Measurements from ENCODE around the gene KSR1.
"Not testable (repeated sequence)": the region's sequence is repeated elsewhere in the genome, so short reads cannot be mapped to it uniquely, and the experiment has no call there.

The KSR1 gene

DNA sequence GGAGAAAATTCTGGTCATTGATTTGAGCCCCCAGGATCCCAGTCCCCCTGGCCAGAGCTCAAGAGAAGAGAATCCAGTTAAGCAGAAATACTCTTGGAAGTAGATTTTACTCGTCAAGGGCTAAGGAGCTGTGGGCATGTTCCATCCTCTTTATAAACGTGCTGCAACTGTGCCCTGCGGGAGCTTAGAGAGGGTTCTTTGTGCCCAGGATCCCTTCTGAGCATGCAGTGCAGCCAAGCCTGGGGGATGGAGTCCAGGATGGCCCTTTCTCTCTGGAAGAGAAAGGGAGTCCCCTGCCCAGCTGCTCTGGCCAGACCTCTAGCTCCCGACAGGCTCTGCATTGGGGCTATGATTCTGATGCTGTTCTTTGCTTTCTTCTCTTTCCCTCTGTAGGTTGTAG is 165.3 kb downstream of the KSR1 start:
- DNase-seq: no peak

DNA sequence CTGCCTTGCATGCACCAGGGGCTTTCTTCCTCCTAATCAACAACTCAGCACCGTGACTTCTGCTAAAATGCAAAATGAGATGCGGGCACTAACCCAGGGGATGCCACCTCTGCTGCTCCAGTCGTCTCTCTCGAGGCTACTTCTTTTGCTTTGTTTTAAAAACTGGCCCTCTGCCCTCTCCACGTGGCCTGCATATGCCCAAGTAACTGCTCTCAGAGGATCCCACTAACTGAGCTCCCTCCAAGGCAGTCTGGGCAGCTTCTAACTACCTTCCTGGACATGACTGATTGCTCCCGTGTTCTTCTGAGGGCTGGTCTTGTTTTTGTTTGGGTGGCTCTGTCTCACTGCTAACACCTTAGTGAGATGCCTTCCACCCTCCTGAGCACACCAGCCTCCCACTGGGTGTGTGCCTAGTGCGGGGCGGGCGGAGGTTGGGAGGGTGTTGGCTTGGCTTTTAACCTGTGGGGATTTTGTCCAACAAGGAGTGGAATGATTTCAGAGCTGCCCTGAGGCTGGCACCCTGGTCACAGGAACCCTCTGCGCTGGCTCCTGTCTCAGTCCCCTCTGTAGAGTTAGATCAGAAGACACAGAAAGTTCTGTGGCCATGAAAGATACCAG is 165.8 kb downstream of the KSR1 start:
- DNase-seq: no peak

DNA sequence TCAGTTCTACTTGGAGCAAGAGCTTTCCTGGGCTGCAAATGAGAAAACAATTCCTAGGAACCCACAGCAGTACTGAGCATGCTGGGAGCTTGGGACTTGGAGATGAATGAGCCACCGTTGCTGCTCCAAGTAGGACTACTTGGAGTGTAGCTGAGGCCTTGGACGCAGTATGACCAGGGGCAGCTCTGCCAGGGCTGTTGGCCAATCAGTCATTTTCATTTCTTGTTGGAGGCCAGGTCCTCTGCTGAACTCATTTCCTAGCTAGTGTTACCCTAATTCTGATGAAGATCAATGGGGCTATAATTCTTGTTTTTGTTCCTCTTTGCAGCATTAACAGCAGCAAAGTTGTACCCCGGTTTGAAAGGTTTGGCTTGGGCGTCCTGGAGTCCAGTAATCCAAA is 166.7 kb downstream of the KSR1 start:
- DNase-seq: no peak

DNA sequence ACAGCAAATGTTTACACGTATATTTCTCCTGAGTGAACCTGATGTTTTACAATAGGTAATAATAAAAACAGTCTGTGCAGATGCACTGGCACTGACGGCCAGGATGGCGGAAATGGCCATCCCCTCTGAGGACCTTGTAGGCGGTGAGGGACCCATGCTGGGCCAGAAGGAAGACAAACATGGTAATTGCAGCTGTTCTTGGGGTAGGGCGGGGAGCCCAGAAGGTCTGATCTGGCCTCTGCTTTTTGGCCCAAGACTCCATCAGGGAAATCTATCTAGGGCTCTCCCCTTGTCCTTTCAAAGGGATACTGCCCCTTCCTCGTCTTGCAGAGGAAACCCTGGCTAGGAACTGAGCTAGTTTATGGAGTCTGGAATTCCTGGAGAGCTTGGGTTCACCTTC is 167.4 kb downstream of the KSR1 start:
- no peak for DNase-seq

DNA sequence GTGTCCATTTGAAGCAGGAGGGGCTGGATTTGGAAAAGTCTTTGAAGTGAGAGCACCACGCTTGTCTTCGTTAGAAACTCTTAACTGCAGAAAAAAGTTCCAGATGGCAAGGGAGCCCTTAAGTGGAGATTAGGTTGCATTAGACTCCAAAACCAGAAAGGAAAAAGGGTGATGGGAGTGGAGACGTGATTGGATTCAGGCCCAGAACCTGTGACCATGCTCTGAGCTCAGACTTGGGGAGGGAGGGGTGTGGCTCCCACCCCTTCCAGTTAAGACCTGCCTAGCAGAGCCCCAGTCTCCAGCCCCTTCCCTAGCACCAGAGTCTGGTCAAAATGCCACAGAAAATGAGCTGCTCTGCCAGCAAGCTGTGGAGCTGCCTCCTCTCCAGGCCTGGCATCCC is 168.3 kb downstream of the KSR1 start:
- no peak for DNase-seq

DNA sequence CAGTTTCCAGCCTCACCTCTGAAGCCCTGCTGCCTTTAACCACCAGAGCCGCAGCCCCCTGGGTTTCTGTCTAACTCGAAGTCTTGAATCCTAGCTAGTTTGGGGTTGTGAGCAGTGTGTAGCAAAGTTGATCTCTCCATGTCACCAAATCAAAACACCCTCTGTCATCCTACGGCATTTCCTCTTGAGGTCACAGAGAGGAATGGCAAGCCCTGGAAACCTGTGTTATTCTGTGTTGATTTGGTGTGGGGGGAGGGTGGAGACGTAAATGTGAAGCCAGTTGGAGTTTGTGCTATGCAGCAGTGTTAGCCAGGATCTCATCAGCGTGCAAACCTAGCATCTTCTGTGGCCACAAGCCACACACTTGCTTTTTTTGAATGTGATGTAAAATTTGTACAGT is 169.6 kb downstream of the KSR1 start:
- DNase-seq: no peak

DNA sequence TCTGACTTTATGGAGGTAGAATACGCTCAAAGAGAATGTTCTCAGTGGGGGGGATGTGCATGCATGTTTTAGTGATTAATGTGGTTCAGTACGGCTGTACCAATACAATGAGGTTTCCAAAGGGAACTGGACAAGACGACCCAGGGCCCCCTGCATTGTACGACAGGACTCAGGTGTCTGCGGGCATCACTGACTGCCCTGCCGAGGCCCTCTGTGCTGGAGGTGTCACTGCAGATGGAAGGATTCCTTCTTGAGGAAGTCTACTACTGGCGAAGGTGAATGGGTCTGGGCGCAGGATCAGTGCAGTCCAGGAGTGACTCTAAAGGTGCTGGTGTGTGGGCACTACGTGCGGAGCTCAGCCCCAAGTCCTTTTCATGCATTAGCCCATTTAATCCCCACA is 171.3 kb downstream of the KSR1 start:
- no peak for DNase-seq

DNA sequence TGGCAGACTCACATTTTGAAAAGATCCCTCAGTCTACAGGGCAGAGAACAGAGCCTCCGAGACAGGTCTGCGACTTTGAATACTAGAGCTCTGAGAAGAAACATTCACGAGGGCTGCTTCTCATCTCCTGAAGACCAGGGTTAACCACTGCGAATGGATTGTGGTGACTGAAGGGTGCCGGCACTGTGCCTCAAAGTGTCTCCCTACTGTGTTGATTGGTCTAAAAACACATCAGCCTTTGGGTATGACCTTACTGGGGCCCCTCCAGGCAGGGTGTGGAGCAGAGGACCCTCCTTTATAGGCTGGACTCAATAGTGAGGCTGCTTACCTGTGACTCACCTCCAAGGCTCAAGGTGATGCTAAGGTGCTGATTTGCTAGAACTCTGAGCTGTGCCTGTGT is 172.1 kb downstream of the KSR1 start:
- DNase-seq: no peak

DNA sequence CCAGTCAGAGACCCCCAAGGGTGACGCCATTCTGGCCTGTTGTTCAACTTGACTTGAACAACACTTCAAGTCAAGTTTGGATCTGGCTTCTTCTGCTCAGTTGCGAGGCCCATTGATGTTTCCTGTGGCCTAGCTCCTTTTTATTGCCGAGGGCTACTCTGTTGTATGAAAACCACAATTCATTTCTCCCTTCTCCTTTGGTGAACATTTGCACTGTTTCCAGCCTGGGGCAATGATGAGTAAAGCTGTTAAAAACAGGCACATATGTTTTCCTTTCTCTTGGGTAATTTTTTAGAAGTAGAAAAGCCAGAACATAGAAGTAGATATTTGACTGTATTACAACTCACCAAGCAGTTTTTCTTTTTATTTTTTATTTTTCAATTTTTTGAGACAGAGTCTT is 173.0 kb downstream of the KSR1 start:
- DNase-seq: not testable (repeated sequence)

DNA sequence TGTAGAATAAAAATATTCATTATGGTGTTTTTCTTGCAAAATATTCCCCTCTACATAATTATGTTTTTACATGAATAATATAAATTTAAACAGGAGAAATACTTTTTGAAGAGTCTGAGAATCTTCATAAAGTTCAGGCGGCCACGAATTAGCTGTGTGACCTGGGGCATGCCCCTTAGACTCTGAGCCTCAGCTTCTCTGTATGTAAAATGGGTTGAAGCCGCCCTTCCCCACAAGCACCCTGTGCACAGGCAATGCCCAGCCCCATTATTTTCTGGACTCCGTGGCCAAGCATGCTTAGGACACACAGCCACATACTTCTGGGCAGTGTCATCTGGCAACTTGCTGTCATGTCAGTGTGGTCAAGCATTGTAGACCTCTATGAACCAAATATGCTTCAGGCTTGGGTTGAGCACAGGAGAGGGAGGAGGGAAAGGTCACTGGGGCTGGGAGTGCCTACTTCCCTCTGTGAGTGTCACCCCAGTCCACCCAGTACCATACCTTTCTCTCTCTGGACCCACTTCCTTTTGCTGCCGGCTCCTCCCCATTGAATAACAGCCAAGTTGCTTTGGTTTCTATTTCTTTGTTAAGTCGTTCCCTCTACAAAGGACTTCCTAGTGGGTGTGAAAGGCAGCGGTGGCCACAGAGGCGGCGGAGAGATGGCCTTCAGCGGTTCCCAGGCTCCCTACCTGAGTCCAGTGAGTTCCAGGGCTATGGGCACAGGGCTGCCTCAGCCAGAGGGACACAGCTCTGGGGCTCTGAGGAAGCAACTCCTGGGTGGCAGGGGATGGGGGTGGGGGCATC is 174.6 kb downstream of the KSR1 start, which contains the start of gene LGALS9:
Gene LGALS9 (plus strand): TSS at position 582 of the 804 bp plus-strand sequence. CDS start 78 bp downstream, at position 660.
- peak; percentile 38 to 57 for DNase-seq

DNA sequence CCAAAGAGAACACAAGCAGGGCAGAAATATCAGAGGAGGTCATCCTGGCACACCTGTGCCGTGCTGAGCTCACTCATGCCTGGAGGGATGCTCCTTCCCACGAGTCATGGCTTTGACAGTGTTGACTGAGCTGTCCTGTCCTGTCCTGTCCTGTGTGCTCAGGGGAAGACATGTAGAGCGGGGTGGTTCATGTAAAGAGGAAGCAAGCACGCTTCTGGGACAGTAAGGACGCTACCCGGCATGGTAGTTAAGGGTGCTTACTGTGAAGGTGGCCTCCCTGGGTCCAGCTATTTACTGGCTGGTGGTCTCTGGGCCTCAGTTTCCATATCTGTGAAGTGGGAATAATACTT is 175.1 kb downstream of the KSR1 start:
- peak in 1 of 2 donors; percentile 24 for DNase-seq

DNA sequence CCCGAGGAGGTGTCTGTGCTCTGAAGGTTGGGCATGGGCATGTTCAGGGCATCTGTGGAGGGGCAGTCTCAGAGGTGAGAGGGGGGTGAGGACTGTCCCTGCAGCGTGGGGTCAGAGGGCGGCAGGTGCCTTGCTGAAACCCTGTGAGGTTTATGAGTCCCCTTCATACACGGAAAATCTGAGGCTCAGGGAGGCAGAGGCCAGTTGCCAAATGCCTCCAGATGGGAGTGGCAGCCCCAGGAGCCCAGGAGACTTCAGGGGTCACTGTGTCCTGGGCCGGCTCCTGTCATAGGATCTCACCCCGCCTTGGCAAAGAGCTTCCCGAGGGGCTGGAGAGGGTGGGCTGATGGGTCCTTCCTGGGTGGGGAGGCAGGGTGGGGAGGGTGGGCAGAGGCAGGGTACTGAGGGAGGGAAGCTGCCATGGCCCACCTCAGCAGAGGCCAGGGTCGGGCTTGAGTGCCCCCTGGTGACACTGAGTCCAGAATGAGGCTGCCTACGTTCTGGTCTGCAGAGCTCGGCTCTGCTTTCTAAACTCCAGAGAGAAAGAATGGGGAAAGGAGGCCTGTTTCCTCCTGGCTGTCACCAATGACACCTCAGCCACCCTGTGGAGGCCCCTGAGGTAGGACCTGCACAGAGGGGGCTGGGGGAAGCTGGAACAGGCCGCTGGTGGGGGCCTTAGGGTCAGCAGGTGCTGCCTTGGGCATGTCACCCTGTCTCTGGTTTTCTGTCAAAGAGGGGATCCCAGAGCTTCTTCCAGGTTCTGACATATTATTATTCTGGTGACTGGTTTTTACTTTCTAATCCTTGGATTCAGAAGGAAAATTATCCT is 175.9 kb downstream of the KSR1 start:
- DNase-seq: no peak

DNA sequence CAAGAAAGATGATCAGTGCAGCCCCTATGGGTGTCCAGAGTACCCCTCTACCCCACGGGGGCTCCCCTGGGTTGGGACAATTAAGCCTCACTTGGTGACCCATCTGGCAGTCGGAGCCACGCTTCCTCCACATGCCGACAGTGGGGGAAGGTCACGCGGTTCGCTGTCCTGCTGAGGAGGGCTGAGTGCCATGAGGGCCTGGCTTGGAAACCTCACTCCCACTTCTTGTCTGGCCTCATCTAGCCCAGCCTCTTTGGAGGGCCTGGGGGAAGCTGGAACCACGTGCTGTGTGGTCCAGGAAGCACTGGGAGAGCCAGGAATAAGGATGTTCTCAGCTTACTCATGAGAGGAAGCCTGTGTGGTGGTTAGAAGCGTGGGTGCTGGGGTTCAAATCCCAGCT is 176.5 kb downstream of the KSR1 start:
- DNase-seq: not testable (repeated sequence)

DNA sequence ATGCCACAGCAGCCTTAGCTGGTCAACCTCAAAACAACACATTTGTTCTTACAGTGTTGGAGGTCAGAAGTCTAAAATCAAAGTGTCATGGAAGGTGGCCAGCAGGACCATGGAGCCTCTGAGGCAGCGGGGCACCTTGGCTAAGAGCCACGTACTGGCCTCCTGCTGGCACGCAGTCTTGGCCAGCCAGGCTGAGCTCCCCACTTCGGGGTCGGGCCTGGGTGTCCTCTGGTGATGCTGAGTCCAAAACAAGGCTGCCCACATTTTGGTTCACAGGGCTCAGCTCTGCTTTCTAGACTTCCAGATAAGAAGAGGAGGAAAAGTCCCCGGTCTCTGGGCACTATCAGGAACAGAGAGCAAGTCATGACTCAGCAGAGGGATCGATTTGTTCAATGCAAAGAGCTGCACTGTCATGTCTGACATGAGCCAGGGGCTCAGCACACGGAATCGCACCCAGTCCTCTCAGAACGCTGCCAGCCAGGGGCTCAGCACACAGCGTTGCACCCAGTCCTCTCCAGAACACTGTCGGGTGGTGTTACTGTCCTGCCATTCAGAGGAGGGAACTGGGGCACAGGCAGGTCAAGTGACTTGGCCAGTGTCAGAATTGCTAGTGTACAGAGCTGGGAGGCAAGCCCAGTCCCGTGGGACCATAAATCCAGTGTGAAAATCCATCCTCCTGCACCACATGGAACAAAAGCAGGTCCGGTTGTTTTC is 177.2 kb downstream of the KSR1 start:
- no peak for DNase-seq

DNA sequence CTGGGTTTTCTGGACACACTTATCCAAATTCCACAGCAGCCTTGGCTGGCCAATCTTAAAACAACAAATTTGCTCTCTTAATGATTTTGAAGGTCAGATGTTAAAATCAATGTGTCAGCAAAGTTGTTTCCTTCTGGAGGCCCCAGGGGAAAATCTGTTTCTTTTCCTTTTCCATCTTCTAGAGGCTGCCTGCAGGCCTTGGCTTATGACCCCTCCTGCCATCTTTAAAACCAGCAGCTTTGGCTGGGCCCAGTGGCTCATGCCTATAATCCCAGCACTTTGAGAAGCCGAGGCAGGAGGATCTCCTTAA is 177.7 kb downstream of the KSR1 start:
- DNase-seq: no peak

DNA sequence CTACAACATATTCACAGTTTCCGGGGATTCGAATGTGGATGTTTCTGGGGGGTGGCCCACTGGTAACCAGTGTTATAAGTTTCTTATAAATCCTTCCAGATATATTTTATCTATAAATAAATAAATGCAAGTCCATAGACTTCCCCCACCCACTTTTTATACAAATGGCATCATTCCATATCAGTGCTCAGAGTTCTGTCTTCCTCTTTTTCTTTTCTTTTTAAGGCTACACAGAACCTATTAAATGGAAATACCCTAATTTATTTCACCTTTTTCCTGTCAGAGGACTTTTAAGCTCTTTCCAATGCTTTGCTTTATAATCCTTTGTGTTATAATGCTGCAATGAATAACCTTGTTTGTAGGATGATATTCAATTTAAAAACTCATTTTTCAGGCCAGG is 178.5 kb downstream of the KSR1 start:
- DNase-seq: no peak

DNA sequence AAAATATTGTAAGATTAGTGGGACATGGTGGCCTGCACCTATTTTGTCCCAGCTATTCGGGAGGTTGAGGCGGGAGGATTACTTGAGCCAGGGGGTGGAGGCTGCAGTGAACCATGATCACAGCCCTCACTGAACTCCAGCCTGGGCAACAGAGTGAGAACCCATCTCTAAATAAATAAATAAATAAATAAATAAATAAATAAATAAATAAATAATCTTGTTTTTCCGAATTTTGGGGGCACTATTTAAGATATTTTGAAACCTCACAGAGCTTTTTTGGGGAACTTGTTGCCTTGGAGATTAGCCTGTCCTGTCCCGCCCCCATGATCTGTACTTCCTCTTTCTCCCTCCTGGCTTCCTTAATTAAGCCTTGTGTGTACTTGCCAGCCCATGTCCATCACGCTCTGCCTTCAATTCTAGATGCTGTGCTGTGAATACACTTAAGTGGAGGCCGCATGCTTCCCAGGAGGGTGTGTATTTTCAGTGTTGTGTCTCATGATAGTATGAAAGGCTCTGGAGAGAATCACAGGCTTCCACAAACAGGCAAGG is 179.1 kb downstream of the KSR1 start:
- peak in 1 of 2 donors; percentile 57 for DNase-seq

DNA sequence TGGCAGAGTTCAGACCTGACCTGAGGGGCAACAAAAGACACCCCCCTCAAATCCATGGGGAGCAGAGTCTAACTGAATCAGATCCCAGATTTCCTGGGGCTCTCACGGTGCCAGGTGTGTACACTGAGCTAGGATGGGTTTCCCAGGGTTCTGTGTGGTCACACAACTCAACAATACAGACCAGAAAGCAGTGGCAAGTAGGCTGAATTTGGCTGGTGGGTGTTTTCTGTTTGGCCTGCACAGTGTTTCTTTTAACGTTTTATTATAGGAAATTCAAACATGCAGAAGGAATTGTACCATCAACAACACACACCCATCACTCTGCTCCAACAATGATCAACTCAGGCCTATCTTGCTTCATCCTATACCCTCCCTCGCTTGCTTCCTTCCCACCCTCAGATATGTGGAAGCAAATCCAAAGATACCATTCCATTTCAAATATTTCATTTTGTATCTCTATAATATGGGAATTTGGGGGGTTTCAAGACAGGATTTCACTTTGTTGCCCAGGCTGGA is 179.8 kb downstream of the KSR1 start:
- not testable (repeated sequence) for DNase-seq

DNA sequence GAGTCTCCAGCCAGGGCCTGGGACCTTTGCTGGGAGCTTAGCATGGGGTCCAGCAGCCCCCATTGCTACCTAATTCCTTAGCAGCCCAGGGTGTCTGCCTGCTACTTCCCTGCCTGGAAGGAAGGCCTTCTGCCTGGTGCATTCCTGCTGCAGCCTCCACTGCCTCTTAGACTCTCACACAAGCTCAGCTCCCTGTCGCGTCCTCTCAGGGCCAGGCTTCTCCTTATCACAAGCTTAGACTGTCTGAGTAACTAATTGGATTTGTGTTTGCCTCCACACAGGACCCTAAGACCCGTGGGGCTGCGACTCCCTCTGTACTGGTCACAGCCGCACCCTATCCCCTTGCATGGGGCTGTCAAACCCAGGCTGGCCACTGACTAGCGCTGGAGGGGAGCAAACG is 181.6 kb downstream of the KSR1 start:
- not testable (repeated sequence) for DNase-seq

DNA sequence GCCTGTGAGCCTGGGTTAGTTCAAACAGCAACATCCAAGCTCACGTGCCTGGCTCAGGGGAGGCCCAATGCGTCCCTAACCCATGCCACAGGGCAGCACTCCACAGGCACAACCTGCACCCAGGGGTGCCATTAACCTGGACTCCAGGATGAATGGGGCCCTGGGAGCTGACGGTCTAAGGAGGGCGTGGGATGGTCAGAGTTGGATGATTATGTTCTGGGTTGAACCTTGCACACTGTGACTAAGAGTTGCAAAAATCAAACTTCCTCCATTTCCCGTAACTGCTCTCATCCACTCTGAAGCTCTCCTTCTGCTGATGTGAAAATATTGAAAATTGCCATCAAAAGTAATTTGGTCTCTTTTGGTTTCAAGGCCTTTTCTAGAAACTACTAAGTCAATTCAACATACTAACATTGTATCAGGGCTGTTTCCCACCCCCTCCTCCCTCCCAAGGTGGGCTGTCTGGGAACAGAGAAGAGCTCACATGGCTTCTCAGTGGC is 182.2 kb downstream of the KSR1 start:
- not testable (repeated sequence) for DNase-seq

DNA sequence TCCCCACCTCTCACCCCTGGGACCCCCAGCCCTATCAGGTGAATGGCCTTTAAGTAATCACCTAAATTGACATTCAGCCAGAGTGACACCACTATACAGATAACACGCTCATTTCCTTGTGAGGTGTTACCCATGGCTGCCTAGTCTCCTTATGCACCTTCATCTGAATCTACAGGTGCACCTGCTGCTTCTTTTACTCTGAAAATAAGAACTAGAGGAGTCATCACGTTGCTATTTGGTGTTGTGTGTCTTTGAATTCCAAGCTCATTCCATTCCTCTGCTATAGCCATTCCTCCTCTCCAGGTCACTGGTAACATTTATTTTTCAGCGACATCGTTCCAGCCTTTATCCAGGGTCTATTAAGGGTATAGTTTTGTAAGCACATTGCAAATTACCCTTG is 184.5 kb downstream of the KSR1 start:
- no peak for DNase-seq

DNA sequence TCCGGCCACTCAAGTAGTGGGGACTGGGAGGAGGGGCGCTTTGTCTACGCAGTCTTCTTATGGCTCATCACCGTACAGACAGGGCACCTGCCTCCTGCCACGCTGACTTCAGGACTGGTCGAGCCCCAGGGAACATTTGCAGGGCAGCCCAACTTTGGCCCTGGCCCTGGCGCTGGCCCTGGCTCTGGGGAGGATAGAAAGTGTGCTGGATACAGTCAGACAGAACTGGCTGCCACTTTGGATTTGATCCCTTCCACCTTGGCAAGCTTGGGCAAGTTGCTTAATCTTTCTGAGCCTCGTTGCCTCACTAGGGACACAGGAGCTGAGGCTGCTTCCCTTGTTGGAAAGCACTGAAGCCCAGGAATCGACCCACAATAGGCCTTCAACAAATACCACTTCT is 188.3 kb downstream of the KSR1 start:
- DNase-seq: no peak

DNA sequence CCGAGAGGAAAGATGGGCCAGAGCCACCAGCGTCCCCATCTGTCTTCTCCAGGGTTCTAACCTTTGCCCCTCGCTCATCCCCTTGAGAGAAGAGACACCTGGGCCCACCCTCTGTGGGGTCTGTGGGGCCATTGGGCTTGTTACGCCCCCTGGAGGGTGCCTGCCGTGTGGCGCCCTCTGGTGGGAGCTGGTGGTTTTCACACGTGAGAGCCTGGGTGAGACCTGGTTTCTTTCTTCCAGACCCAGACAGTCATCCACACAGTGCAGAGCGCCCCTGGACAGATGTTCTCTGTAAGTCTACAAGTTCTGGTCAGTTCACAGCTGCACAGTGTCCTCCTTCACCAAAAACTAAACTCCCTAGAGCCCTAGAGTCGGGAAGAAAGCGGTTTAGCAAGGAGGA is 189.4 kb downstream of the KSR1 start:
- not testable (repeated sequence) for DNase-seq
